ENCODE measurements around the gene TRIM4. TPM values are rescaled to one million over a fixed set of nuclear protein-coding genes. Genes with fewer than 3 reads are reported as not detected.

The TRIM4 gene
- total RNA-seq, 1 donor from 2014 or later = 35.4 TPM

DNA sequence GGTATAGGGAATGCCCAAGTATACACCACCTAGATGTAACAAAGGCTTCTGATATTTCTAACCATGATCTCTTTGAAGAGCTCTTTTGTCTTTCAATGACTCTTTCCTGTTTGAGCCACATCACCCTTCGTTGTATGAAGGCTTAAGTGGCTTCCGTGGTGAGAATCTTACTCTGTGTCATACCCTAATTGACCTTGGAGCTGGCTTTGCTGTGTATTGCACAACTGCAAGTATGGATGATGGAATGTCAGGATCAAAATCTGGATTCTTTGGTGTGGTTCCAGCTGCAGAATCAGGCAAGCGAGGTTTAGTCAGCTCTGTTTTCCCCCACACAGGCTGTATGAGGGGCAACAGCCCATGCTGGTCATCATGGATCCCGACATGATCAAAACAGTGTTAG lies 75.5 kb downstream of the TRIM4 start:
- DNase-seq (ENCODE audit: low read depth) = no peak

DNA sequence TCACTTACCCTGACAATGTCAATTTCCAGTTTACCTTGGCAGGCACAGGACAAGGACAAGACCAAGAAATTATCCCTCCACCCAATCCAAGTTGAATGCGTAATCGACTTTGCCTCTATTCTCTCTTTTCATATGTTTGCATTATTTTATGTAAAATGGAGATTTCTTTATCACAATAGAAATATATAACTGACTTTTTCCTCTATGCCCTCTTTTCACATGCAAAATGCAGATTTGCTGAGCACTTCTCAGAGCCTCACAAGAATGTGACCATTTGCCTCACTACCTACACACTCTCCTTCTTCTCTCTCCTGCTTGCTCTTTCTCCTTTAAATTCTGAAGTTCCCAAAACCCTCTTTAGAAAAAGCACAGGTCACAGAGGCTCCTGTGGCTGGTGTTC lies 76.4 kb downstream of the TRIM4 start:
- no peak for DNase-seq (ENCODE audit: low read depth)

Other genes with a start within 250 kb of the TRIM4 start
- 7.3 and 13.1 TPM in 2 replicates for gene CYP3A5, start 239.5 kb downstream of the TRIM4 start, total RNA-seq
- not detected in 2 replicates for gene CYP3A7, start 184.3 kb downstream of the TRIM4 start, total RNA-seq
- gene CYP3A4, start 135.3 kb downstream of the TRIM4 start, total RNA-seq = 0.69 TPM in 1 of 2 replicates, not detected in the other
- not detected in 2 replicates for gene CYP3A43, start 91.5 kb downstream of the TRIM4 start, total RNA-seq
- gene OR2AE1, start 42.5 kb downstream of the TRIM4 start, total RNA-seq = 0.15 TPM in 1 of 2 replicates, not detected in the other
- not detected in 2 replicates for gene GJC3, start 10.1 kb upstream of the TRIM4 start, total RNA-seq
- not detected in 2 replicates for gene AZGP1, start 56.5 kb upstream of the TRIM4 start, total RNA-seq
- gene ZKSCAN1, start 96.1 kb upstream of the TRIM4 start, total RNA-seq = 33.9 and 70.8 TPM in 2 replicates
- gene ZSCAN21, start 130.2 kb upstream of the TRIM4 start, total RNA-seq = 5.0 and 13.6 TPM in 2 replicates
- 35.4 and 37.0 TPM in 2 replicates for gene ZNF3, start 162.2 kb upstream of the TRIM4 start, total RNA-seq
- 36.6 and 72.5 TPM in 2 replicates for gene COPS6, start 169.4 kb upstream of the TRIM4 start, total RNA-seq
- 40.1 and 73.1 TPM in 2 replicates for gene MCM7, start 181.9 kb upstream of the TRIM4 start, total RNA-seq
- gene AP4M1, start 182.1 kb upstream of the TRIM4 start, total RNA-seq = 30.0 and 39.1 TPM in 2 replicates
- gene TAF6, start 199.8 kb upstream of the TRIM4 start, total RNA-seq = 32.6 and 100 TPM in 2 replicates
- gene CNPY4, start 200.1 kb upstream of the TRIM4 start, total RNA-seq = 25.6 and 27.4 TPM in 2 replicates
- gene MBLAC1, start 207.4 kb upstream of the TRIM4 start, total RNA-seq = 1.6 and 2.0 TPM in 2 replicates
- 58.4 and 86.1 TPM in 2 replicates for gene LAMTOR4, start 229.4 kb upstream of the TRIM4 start, total RNA-seq
- gene TRAPPC14, start 239.2 kb upstream of the TRIM4 start, total RNA-seq = 4.0 and 4.6 TPM in 2 replicates
- gene GAL3ST4, start 249.1 kb upstream of the TRIM4 start, total RNA-seq = 0.75 TPM in 1 of 2 replicates, not detected in the other

All from renal cortical epithelial cell (primary cell).